ENCODE data around the gene TSSK3. TPM values are rescaled to one million over a fixed set of nuclear protein-coding genes. Genes with fewer than 3 reads are reported as not detected.

TSSK3 gene
- total RNA-seq, 1 experiment from 2014 or later: 3.9 TPM

- Histone ChIP-seq H3K27me3 (ENCODE audit: insufficient read depth, low read depth) (no peaks in the 10 kb centered on the region), H3K4me2 (no peak overlapping the region), H3K27ac (no peak overlapping the region), H3K9me3 (ENCODE audit: insufficient read depth, low read depth) (no peaks in the 10 kb centered on the region), H3F3A (ENCODE audit: insufficient read depth, low read depth) (peaks cover 12% of the 10 kb centered on the region; the same call in 1 of the 2 replicates), H3K4me3 (no peak overlapping the region), H4K20me1 (ENCODE audit: insufficient read depth) (no peaks in the 10 kb centered on the region), H2AFZ (no peak overlapping the region), H3K4me1 (replicated peaks; ENCODE audit: insufficient read depth) (peaks cover 26% of the 10 kb centered on the region), H3K79me2 (ENCODE audit: low read depth) (peaks cover 7% of the 10 kb centered on the region), H3K36me3 (ENCODE audit: low read depth) (no peaks in the 10 kb centered on the region), H3K9me2 (ENCODE audit: insufficient read depth) (no peaks in the 10 kb centered on the region)
- ChIA-PET CTCF (no interaction called here), POLR2A (ENCODE audit: unreplicated experiment) (interaction anchor here (0.6 kb wide), 1 partner anchor 443 kb away, joined by 6 read pairs; no protein-coding TSS in a partner anchor)
- no TSS peak for BruUV-seq (replicated peaks)
- intact Hi-C loops (cut with micrococcal nuclease; ENCODE audit: unreplicated experiment): no loop called here
- DNase-seq: peak in 1 of 2 experiments; percentile 49
- TF ChIP-seq, protein P1, sequence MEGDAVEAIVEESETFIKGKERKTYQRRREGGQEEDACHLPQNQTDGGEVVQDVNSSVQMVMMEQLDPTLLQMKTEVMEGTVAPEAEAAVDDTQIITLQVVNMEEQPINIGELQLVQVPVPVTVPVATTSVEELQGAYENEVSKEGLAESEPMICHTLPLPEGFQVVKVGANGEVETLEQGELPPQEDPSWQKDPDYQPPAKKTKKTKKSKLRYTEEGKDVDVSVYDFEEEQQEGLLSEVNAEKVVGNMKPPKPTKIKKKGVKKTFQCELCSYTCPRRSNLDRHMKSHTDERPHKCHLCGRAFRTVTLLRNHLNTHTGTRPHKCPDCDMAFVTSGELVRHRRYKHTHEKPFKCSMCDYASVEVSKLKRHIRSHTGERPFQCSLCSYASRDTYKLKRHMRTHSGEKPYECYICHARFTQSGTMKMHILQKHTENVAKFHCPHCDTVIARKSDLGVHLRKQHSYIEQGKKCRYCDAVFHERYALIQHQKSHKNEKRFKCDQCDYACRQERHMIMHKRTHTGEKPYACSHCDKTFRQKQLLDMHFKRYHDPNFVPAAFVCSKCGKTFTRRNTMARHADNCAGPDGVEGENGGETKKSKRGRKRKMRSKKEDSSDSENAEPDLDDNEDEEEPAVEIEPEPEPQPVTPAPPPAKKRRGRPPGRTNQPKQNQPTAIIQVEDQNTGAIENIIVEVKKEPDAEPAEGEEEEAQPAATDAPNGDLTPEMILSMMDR (conservative IDR thresholded peaks at IDR 0.05): no peak
- no peak for TF ChIP-seq EZH2 (IDR thresholded peaks at IDR 0.05; ENCODE audit: low read depth)
Observed at GRCh38 chr1:32339363-32339978, 22.9 kb upstream of the TSSK3 start.

GRCh38 chr1:32341186-32341757 is 21.1 kb upstream of the TSSK3 start:
- no peaks in the 10 kb centered on the region for H4K20me1 ChIP-seq (ENCODE audit: insufficient read depth)
- H2AFZ ChIP-seq: no peak overlapping the region
- BruUV-seq (replicated peaks): no TSS peak
- no peak overlapping the region for H3K4me3 ChIP-seq
- no peaks in the 10 kb centered on the region for H3K36me3 ChIP-seq (ENCODE audit: low read depth)
- no peak for DNase-seq
- H3K9me3 ChIP-seq (ENCODE audit: insufficient read depth, low read depth): no peaks in the 10 kb centered on the region
- ChIA-PET CTCF (interaction anchor here (0.8 kb wide), 1 partner anchor 10 kb away, joined by 3 read pairs; no protein-coding TSS in a partner anchor), POLR2A (ENCODE audit: unreplicated experiment) (interaction anchor here (0.6 to 0.7 kb wide), 2 partner anchors 120 to 279 kb away, joined by 3 to 6 read pairs; no protein-coding TSS in a partner anchor)
- no peak overlapping the region for H3K27ac ChIP-seq
- no peaks in the 10 kb centered on the region for H3K27me3 ChIP-seq (ENCODE audit: insufficient read depth, low read depth)
- no peaks in the 10 kb centered on the region for H3K9me2 ChIP-seq (ENCODE audit: insufficient read depth)
- no peaks in the 10 kb centered on the region for H3K79me2 ChIP-seq (ENCODE audit: low read depth)
- peaks cover 15% of the 10 kb centered on the region; the same call in 1 of the 2 replicates for H3F3A ChIP-seq (ENCODE audit: insufficient read depth, low read depth)
- intact Hi-C loops (cut with micrococcal nuclease; ENCODE audit: unreplicated experiment): no loop called here
- no peak overlapping the region for H3K4me2 ChIP-seq
- TF ChIP-seq, protein P1 (conservative IDR thresholded peaks at IDR 0.05): no peak
- no peak for TF ChIP-seq EZH2 (IDR thresholded peaks at IDR 0.05; ENCODE audit: low read depth)
- H3K4me1 ChIP-seq (replicated peaks; ENCODE audit: insufficient read depth): peaks cover 26% of the 10 kb centered on the region

DNA sequence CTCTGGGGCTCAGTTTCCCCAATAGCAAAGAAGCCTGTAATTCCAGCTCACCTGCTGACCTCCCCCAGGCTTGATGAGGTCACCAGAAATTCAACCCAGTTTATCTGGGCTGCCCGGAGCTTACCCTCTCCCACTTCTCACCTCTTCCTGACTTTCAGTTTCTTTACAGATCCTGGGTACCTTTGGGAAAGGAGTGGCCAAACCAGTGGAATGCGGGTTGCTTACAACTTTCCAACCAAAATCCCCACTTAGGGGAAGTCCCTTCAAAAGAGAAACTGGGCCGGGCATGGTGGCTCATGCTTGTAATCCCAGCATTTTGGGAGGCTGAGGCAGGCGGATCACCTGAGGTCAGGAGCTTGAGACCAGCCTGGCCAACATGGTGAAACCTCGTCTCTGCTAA is 20.4 kb upstream of the TSSK3 start:
- DNase-seq: peak; percentile 24 to 45
- Histone ChIP-seq H3K27me3 (ENCODE audit: insufficient read depth, low read depth) (no peaks in the 10 kb centered on the region), H3K9me2 (ENCODE audit: insufficient read depth) (no peaks in the 10 kb centered on the region), H2AFZ (no peak overlapping the region), H3K27ac (no peak overlapping the region), H3K4me2 (peak overlapping the region; percentile 26), H3K79me2 (ENCODE audit: low read depth) (no peaks in the 10 kb centered on the region), H3F3A (ENCODE audit: insufficient read depth, low read depth) (peaks cover 12% of the 10 kb centered on the region; the same call in 1 of the 2 replicates), H4K20me1 (ENCODE audit: insufficient read depth) (no peaks in the 10 kb centered on the region), H3K36me3 (ENCODE audit: low read depth) (no peaks in the 10 kb centered on the region), H3K4me1 (replicated peaks; ENCODE audit: insufficient read depth) (peaks cover 26% of the 10 kb centered on the region), H3K4me3 (no peak overlapping the region), H3K9me3 (ENCODE audit: insufficient read depth, low read depth) (no peaks in the 10 kb centered on the region)
- POLR2A ChIA-PET (ENCODE audit: unreplicated experiment): interaction anchor here (0.6 to 0.7 kb wide), 3 partner anchors 20 to 298 kb away, joined by 3 read pairs; no protein-coding TSS in a partner anchor
- no TSS peak for BruUV-seq (replicated peaks)
- CTCF ChIA-PET: interaction anchor here (0.8 kb wide), 1 partner anchor 9 kb away, joined by 3 read pairs; no protein-coding TSS in a partner anchor
- intact Hi-C loops (cut with micrococcal nuclease; ENCODE audit: unreplicated experiment): no loop called here
- TF ChIP-seq EZH2 (IDR thresholded peaks at IDR 0.05; ENCODE audit: low read depth): no peak
